ENCODE measurements around the gene GGACT. TPM values are rescaled to one million over a fixed set of nuclear protein-coding genes. Genes with fewer than 3 reads are reported as not detected.

GGACT gene
- total and polyA plus RNA-seq, 12 donors: 1.8 to 16.0 (median 10.2) TPM

DNA sequence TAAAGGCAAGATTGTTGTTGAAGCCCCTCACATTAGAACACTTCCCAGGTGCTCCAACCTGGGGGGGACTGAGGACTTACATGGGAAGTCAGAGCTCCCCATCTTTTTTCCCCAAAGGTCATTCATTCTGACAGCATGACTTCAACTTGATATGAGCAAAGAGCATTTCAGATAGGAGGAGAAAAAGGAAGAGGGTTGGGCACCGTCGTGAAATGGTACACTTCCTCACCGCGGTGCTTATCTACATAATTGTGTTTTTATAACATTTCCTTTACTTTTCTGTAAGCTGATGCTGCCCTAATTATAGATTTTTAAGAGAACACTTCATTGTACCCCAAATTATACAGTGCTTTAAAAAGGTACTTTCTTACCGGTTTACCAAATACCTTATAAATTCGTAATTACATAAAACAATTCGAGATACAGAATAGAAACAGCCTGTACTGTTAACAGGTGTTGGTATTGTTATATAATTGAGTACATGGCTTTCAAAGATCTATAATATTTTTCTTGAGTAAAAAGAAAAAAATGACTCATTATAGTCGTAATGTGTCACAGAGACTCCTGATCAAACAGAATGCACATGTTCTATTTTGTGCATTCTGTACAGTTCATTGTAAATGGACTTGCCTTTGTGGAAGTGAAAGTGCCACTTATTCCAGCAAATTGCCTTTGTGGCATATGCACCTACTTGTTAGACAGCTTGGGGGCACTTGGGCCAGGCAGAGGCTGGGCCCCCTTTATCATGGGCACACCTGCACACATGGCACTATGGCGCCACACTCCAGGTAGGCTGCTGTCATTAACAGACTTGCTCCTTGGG lies 81.8 kb downstream of the GGACT start:
- Histone ChIP-seq H3K27ac (no peak overlapping the region), H3K27me3 (no peaks in the 10 kb centered on the region), H3K4me3 (no peak overlapping the region), H3K4me1 (replicated peaks in 1 of 2) (no peaks in the 10 kb centered on the region), H3K9me3 (replicated peaks in 1 of 3) (no peaks in the 10 kb centered on the region), H3K36me3 (replicated peaks in 1 of 2) (no peaks in the 10 kb centered on the region)
- WGBS, 4 donors: 76 to 82% (median 78%) methylated on average over 9 of the region's 9 CpGs
- TF ChIP-seq, protein P1, sequence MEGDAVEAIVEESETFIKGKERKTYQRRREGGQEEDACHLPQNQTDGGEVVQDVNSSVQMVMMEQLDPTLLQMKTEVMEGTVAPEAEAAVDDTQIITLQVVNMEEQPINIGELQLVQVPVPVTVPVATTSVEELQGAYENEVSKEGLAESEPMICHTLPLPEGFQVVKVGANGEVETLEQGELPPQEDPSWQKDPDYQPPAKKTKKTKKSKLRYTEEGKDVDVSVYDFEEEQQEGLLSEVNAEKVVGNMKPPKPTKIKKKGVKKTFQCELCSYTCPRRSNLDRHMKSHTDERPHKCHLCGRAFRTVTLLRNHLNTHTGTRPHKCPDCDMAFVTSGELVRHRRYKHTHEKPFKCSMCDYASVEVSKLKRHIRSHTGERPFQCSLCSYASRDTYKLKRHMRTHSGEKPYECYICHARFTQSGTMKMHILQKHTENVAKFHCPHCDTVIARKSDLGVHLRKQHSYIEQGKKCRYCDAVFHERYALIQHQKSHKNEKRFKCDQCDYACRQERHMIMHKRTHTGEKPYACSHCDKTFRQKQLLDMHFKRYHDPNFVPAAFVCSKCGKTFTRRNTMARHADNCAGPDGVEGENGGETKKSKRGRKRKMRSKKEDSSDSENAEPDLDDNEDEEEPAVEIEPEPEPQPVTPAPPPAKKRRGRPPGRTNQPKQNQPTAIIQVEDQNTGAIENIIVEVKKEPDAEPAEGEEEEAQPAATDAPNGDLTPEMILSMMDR (IDR thresholded peaks at IDR 0.05): no peak
- TF ChIP-seq POLR2A (IDR thresholded peaks at IDR 0.05): no peak
- DNase-seq: no peak
- intact Hi-C loops (cut with DNase I): no loop called here

DNA sequence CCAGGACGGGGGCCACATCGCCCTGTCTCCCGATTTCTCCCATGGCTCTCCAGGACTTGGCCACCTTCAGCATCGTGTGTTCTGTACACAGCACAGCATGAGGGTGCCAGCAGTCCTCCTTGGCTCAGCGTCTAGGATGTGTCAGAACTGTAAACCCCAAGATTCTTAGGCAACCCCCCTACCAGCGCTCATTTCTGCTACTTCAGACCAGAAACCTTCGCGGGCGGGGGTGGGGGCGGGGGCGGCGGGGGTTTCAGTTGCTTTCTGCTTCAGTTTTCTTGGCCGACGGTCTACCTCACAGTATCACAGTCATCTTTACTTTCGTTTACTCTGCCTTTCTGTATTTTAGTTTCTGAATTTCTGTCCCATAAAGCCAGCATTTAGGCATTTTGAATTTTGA lies 82.4 kb downstream of the GGACT start:
- H3K36me3 ChIP-seq (replicated peaks in 1 of 2): no peaks in the 10 kb centered on the region
- WGBS, 4 donors: 87 to 93% (median 90%) methylated on average over 15 of the region's 15 CpGs
- H3K27ac ChIP-seq: no peak overlapping the region
- no peak for TF ChIP-seq POLR2A (IDR thresholded peaks at IDR 0.05)
- TF ChIP-seq, protein P1 (IDR thresholded peaks at IDR 0.05): no peak
- DNase-seq: no peak
- no peaks in the 10 kb centered on the region for H3K4me1 ChIP-seq (replicated peaks in 1 of 2)
- H3K27me3 ChIP-seq: no peaks in the 10 kb centered on the region
- intact Hi-C loops (cut with DNase I): no loop called here
- no peak overlapping the region for H3K4me3 ChIP-seq
- H3K9me3 ChIP-seq (replicated peaks in 1 of 3): no peaks in the 10 kb centered on the region

- H3K36me3 ChIP-seq (replicated peaks in 1 of 2): no peaks in the 10 kb centered on the region
- DNase-seq: no peak
- TF ChIP-seq, protein P1 (IDR thresholded peaks at IDR 0.05): no peak
- no peak for TF ChIP-seq POLR2A (IDR thresholded peaks at IDR 0.05)
- H3K27ac ChIP-seq: no peak overlapping the region
- no peaks in the 10 kb centered on the region for H3K9me3 ChIP-seq (replicated peaks in 1 of 3)
- WGBS, 4 donors: 94 to 100% (median 98%) methylated on average over 3 of the region's 3 CpGs
- intact Hi-C loops (cut with DNase I): no loop called here
- no peaks in the 10 kb centered on the region for H3K4me1 ChIP-seq (replicated peaks in 1 of 2)
- H3K27me3 ChIP-seq: no peaks in the 10 kb centered on the region
- no peak overlapping the region for H3K4me3 ChIP-seq
Measured at GRCh38 chr13:100503622-100504021, 85.0 kb downstream of the GGACT start.

DNA sequence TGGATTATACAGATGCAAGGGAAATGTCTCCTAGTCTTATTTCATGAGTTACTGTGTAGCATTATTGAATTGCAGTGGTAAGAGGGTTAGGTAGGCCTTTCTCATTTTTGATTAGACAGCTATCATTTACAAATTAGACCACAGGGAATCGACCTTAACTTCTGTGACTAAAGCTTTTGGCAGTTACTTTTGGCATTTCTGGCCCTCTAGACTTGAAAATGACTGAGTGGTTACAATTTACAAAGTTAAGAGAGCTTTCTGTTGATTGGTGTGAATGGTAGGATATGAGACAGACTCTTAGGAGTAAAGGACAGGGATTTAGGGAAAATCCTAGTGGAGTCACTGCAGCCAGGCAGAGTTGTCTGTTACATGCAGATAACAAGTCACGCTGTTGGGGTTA lies 86.1 kb downstream of the GGACT start:
- H3K27ac ChIP-seq: no peak overlapping the region
- TF ChIP-seq, protein P1 (IDR thresholded peaks at IDR 0.05): no peak
- no peak for TF ChIP-seq POLR2A (IDR thresholded peaks at IDR 0.05)
- H3K36me3 ChIP-seq (replicated peaks in 1 of 2): no peaks in the 10 kb centered on the region
- H3K4me1 ChIP-seq (replicated peaks in 1 of 2): no peaks in the 10 kb centered on the region
- H3K4me3 ChIP-seq: no peak overlapping the region
- intact Hi-C loops (cut with DNase I): no loop called here
- WGBS, 4 donors: 56 to 63% (median 59%) methylated on average over 2 of the region's 2 CpGs
- no peak for DNase-seq
- H3K27me3 ChIP-seq: no peaks in the 10 kb centered on the region
- H3K9me3 ChIP-seq (replicated peaks in 1 of 3): no peaks in the 10 kb centered on the region

Measured in adrenal gland (tissue), 12 donors.